ENCODE measurements around the gene LAMC3.

Gene LAMC3

GRCh38 chr9:131011274-131012022 is 2.5 kb downstream of the LAMC3 start:
- DNase-seq (ENCODE audit: low spot score) = no peak

- DNase-seq (ENCODE audit: low spot score) = no peak
Observed at GRCh38 chr9:131012023-131012334, 3.0 kb downstream of the LAMC3 start.

GRCh38 chr9:131012396-131012917 is 3.5 kb downstream of the LAMC3 start:
- DNase-seq (ENCODE audit: low spot score) = no peak

- no peak for DNase-seq (ENCODE audit: low spot score)
Observed at GRCh38 chr9:131013015-131013755, 4.2 kb downstream of the LAMC3 start.

GRCh38 chr9:131013771-131014676 is 5.0 kb downstream of the LAMC3 start:
- no peak for DNase-seq (ENCODE audit: low spot score)

- no peak for DNase-seq (ENCODE audit: low spot score)
Observed at GRCh38 chr9:131015112-131015511, 6.1 kb downstream of the LAMC3 start.

GRCh38 chr9:131015876-131016397 is 7.0 kb downstream of the LAMC3 start:
- DNase-seq (ENCODE audit: low spot score) = no peak

GRCh38 chr9:131017067-131017466 is 8.1 kb downstream of the LAMC3 start:
- no peak for DNase-seq (ENCODE audit: low spot score)

- no peak for DNase-seq (ENCODE audit: low spot score)
Observed at GRCh38 chr9:131018621-131019020, 9.6 kb downstream of the LAMC3 start.

GRCh38 chr9:131019388-131020239 is 10.6 kb downstream of the LAMC3 start:
- DNase-seq (ENCODE audit: low spot score) = no peak

GRCh38 chr9:131020388-131020787 is 11.4 kb downstream of the LAMC3 start:
- no peak for DNase-seq (ENCODE audit: low spot score)

- no peak for DNase-seq (ENCODE audit: low spot score)
Observed at GRCh38 chr9:131020862-131021261, 11.9 kb downstream of the LAMC3 start.

GRCh38 chr9:131021785-131022184 is 12.8 kb downstream of the LAMC3 start:
- DNase-seq (ENCODE audit: low spot score) = no peak

GRCh38 chr9:131024978-131025868 is 16.2 kb downstream of the LAMC3 start:
- DNase-seq (ENCODE audit: low spot score) = no peak

- DNase-seq (ENCODE audit: low spot score) = no peak
Observed at GRCh38 chr9:131025953-131026858, 17.2 kb downstream of the LAMC3 start.

- no peak for DNase-seq (ENCODE audit: low spot score)
Observed at GRCh38 chr9:131027048-131027871, 18.3 kb downstream of the LAMC3 start.

GRCh38 chr9:131027872-131028179 is 18.9 kb downstream of the LAMC3 start:
- DNase-seq (ENCODE audit: low spot score) = no peak

GRCh38 chr9:131028221-131028884 is 19.4 kb downstream of the LAMC3 start:
- DNase-seq (ENCODE audit: low spot score) = no peak
